ENCODE data around the gene SMIM35.

DNA sequence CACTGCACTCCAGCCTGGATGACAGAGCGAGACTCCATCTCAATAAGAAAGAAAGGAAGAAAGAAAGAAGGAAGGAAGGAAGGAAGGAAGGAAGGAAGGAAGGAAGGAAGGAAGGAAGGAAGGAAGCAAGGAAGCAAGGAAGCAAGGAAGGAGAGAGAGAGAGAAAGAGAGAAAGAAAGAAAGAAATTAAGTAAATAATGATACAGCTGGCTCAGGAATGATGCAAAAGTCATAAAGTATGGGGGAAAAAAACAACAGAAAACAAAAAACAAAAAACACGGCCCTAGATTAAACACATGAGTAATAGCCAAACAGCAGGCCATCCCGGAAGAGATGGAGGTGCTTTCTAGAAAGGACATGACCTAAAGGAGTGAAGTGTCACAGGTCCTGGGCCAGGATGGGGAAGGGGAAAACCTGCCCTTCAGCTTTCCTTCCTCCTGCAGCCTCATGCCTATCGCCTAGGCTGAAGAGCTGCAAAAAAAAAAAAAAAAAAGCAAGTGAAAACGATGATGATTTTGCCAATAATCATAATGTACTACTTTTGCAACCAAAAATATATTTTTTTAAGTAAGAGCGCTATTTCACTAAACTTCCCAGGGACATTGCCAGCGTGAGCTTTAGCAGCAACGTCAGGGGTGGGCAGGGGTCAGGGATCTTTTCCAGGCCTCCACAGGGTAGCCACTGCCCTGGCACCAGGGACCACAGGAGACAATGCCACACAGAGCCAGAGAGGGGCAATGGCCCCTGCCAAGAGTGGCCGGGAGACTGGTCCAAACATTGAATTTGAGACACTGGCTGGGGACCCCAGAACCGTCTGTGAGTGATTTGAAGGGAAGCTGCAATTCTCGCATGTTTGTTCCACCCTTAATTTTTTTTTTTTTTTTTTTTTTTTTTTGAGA lies 38.0 kb downstream of the SMIM35 start:
- TF ChIP-seq CTCF (IDR thresholded peaks at IDR 0.05) (no peak), POLR2AphosphoS5 (IDR thresholded peaks at IDR 0.05) (no peak), POLR2A (IDR thresholded peaks at IDR 0.05) (no peak)
